Bronchial epithelial cell (primary cell): ENCODE measurements around the gene IDI1. TPM values are rescaled to one million over a fixed set of nuclear protein-coding genes. Genes with fewer than 3 reads are reported as not detected.
"Not testable (repeated sequence)": the region's sequence is repeated elsewhere in the genome, so short reads cannot be mapped to it uniquely, and the experiment has no call there.

Source experiments
- DNase-seq: peaks from one replicate; pipeline ENCODE4 v3.0.0-alpha.2; 2010; ENCODE audit warnings: low read depth
- FAIRE-seq: peaks from 2 replicates; lab custom pipeline; 2011; peaks lifted over from hg19 to GRCh38; lab: Jason Lieb, UNC
- H3K27me3 ChIP-seq: 2 replicates; pipeline ENCODE4 v1.5.1; 2011; ENCODE audit warnings: low read length; ENCODE audit not compliant: control insufficient read depth, insufficient read depth
- H3K36me3 ChIP-seq: 2 replicates; pipeline ENCODE4 v1.5.1; 2011; ENCODE audit warnings: low read length; ENCODE audit not compliant: control insufficient read depth, insufficient read depth
- H3K4me3 ChIP-seq: 2 replicates; pipeline ENCODE4 v1.5.1; 2011; ENCODE audit warnings: mild to moderate bottlenecking, low read depth, low read length, control low read depth
- total RNA-seq: library from RNA; depleted of rRNA; stranded (reverse); fragments of >200 nt; gene quantifications from 2 replicates; pipeline ENCODE4 v1.2.1, GENCODE V29; 2014
- TF ChIP-seq, protein P1 (sequence below): IDR thresholded peaks from 2 replicates; pipeline ENCODE4 v1.5.1; 2011; ENCODE audit warnings: mild to moderate bottlenecking, moderate library complexity, low read length, control low read depth, inconsistent platforms; ENCODE audit not compliant: insufficient read depth, severe bottlenecking

IDI1 gene
- total RNA-seq, 1 donor from 2014 or later: 55.8 TPM

DNA sequence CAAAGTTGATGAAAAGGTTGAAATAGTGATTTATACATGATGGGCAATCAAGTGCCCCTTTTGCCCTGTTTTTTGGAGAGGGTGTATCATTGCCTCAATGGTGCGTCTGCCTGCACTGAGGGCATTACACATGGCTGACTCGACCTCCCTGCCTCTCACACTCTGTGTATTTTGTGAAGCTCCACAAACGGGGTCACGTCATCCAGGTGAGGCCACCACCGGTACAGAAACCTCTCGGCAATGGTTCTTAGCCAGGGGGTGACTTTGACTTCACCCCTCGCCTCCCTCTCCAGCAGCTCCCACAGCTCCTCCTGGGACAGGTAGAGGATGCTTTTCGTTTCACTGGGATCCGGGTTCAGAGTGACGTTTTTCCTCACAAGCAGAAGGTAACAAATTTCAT lies 29.6 kb downstream of the IDI1 start:
- TF ChIP-seq, protein P1, sequence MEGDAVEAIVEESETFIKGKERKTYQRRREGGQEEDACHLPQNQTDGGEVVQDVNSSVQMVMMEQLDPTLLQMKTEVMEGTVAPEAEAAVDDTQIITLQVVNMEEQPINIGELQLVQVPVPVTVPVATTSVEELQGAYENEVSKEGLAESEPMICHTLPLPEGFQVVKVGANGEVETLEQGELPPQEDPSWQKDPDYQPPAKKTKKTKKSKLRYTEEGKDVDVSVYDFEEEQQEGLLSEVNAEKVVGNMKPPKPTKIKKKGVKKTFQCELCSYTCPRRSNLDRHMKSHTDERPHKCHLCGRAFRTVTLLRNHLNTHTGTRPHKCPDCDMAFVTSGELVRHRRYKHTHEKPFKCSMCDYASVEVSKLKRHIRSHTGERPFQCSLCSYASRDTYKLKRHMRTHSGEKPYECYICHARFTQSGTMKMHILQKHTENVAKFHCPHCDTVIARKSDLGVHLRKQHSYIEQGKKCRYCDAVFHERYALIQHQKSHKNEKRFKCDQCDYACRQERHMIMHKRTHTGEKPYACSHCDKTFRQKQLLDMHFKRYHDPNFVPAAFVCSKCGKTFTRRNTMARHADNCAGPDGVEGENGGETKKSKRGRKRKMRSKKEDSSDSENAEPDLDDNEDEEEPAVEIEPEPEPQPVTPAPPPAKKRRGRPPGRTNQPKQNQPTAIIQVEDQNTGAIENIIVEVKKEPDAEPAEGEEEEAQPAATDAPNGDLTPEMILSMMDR: no peak
- no peak for FAIRE-seq
- Histone ChIP-seq H3K36me3 (peaks cover 10% of the 10 kb centered on the region), H3K27me3 (no peaks in the 10 kb centered on the region), H3K4me3 (no peak overlapping the region)
- no peak for DNase-seq

DNA sequence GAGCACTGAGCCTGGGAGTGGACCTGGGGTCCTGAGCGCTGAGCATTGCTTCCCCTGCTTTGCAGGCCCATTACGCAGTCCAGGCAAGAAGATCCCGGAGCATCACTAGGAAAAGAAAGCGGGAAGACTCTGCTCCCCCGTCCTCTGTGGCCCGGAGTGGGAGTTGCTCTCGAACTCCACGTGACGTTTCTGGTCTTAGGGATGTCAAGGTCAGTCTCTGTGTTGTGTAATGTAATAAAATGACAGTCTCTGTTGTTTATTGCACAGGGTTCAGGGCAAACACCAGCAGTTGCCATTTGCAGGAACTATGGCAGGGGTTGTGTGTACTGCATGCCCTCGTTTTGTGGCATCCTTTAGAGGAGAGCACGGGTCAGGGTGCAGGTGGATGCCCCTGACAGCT lies 33.2 kb downstream of the IDI1 start:
- no peaks in the 10 kb centered on the region for H3K27me3 ChIP-seq
- DNase-seq (no peak), FAIRE-seq (peak; percentile 90)
- TF ChIP-seq, protein P1: no peak
- no peak overlapping the region for H3K4me3 ChIP-seq
- H3K36me3 ChIP-seq: peaks cover 26% of the 10 kb centered on the region

DNA sequence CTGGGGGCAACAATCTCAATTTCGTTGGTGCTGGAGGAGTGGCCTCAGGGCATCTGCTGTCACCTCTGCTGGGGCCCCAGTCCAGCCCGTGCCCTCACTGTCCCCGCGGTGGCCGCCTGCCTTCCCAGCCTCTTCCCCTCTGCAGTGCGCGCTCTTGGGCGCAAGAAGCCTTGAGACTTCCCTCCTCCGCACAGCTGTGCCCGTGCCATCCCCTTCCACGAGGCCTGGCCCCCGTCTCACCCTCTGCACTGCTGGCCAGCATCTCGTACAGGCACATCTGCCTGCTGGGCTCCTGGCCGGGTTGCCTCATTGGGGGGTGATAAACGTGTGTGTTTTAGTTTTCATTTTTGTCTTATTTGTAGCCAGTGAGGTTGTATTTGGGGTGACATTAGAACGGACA lies 37.2 kb downstream of the IDI1 start:
- H3K4me3 ChIP-seq: no peak overlapping the region
- peaks cover 37% of the 10 kb centered on the region for H3K36me3 ChIP-seq
- FAIRE-seq: no peak
- H3K27me3 ChIP-seq: no peaks in the 10 kb centered on the region
- TF ChIP-seq, protein P1: no peak
- DNase-seq: no peak

DNA sequence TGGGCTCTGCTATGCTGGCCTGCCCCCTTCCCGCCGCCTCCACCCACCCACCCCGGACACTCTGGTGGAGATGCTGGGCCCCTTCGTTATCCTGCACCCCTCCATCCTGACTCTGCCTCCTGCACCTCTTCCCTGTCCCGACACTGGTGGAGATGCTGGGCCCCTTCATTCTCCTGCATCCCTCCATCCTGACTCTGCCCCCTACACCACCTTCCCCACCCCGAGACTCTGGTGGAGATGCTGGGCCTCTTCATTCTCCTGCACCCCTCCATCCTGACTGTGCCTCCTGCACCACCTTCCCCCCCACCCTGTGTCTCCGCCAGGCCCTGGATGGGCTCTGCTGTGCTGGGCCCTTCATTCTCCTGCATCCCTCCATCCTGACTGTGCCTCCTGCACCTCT lies 38.2 kb downstream of the IDI1 start:
- no peak for DNase-seq

DNA sequence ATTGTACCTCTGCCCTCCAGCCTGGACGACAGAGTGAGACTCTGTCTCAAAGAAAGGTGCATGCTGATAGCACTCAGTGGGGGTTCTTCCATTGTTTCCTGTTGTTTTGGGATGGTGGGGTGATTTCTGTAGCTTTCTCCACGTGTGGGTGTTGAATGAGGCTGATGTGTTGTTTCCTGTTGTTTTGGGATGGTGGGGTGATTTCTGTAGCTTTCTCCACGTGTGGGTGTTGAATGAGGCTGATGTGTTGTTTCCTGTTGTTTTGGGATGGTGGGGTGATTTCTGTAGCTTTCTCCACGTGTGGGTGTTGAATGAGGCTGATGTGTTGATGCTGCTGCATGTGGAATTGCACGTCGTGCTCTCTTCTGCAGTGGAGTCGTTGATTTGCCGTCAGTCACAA lies 39.0 kb downstream of the IDI1 start:
- not testable (repeated sequence) for H3K4me3 ChIP-seq, FAIRE-seq, H3K27me3 ChIP-seq, DNase-seq
- H3K36me3 ChIP-seq: peaks cover 35% of the 10 kb centered on the region

More for the DNA sequence above, 38.2 kb downstream of the IDI1 start:
- Histone ChIP-seq H3K4me3 (no peak overlapping the region), H3K36me3 (peaks cover 33% of the 10 kb centered on the region), H3K27me3 (no peaks in the 10 kb centered on the region)
- no peak for FAIRE-seq
- TF ChIP-seq, protein P1: no peak

DNA sequence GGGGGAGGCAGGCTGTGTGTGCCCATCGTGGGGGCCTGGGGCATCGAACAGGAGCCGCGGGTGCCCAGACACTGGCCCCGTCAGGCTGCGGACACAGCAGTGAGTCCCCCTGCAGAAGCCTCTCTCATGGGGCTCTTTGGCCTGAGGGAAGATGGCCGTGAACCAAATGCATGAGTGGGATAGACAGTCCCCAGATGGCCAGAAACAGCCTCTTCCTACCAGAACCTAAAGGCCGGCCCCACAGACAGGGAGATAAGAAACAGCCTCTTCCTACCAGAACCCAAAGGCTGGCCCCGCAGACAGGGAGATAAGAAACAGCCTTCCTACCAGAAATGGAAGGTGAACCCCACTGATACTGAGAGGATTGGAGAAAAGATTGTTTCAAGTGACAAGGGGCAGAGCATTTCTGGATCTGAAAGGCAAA lies 39.8 kb downstream of the IDI1 start:
- no peak overlapping the region for H3K4me3 ChIP-seq
- TF ChIP-seq, protein P1: no peak
- DNase-seq: no peak
- no peak for FAIRE-seq
- peaks cover 42% of the 10 kb centered on the region for H3K36me3 ChIP-seq
- H3K27me3 ChIP-seq: no peaks in the 10 kb centered on the region
